H9 (cell line): Measurements from ENCODE around the gene PIM3. TPM values are rescaled to one million over a fixed set of nuclear protein-coding genes. Genes with fewer than 3 reads are reported as not detected.
A peak's percentile ranks its signal among the peaks of the same experiment; 100 is the strongest.

Experiments used
- DNase-seq: peaks from one replicate; pipeline ENCODE4 v3.0.0-alpha.2; 2017
- H2AFZ ChIP-seq: one replicate; pipeline ENCODE4 v1.6.1; 2013; ENCODE audit warnings: mild to moderate bottlenecking, low read length, control low read depth, moderate library complexity
- H2AK5ac ChIP-seq: 2 replicates; pipeline ENCODE4 v1.6.1; 2013; ENCODE audit warnings: low read length, control low read depth, mixed read lengths; ENCODE audit not compliant: insufficient read length
- H2BK120ac ChIP-seq: one replicate; pipeline ENCODE4 v1.6.1; 2013; ENCODE audit warnings: low read depth, mild to moderate bottlenecking, low read length, control low read depth, inconsistent platforms; ENCODE audit not compliant: poor library complexity, severe bottlenecking
- H2BK12ac ChIP-seq: 2 replicates; pipeline ENCODE4 v1.6.1; 2013; ENCODE audit warnings: low read length, control low read depth, mixed read lengths, low read depth; ENCODE audit not compliant: insufficient read length
- H2BK15ac ChIP-seq: 2 replicates; pipeline ENCODE4 v1.6.1; 2013; ENCODE audit warnings: low read depth, low read length, control low read depth
- H2BK20ac ChIP-seq: one replicate; pipeline ENCODE4 v1.6.1; 2013; ENCODE audit warnings: low read depth, mild to moderate bottlenecking, low read length, control low read depth, inconsistent platforms; ENCODE audit not compliant: poor library complexity, severe bottlenecking
- H2BK5ac ChIP-seq: 2 replicates; pipeline ENCODE4 v1.6.1; 2013; ENCODE audit warnings: low read length, control low read depth, mixed read lengths; ENCODE audit not compliant: insufficient read length
- H3K14ac ChIP-seq: 2 replicates; pipeline ENCODE4 v1.6.1; 2013; ENCODE audit warnings: low read length, control low read depth; ENCODE audit not compliant: insufficient read depth
- H3K18ac ChIP-seq: 2 replicates; pipeline ENCODE4 v1.6.1; 2013; ENCODE audit warnings: low read depth, mild to moderate bottlenecking, mixed read lengths, low read length, control low read depth; ENCODE audit not compliant: insufficient read length
- H3K23ac ChIP-seq: 2 replicates; pipeline ENCODE4 v1.6.1; 2013; ENCODE audit warnings: low read length, control low read depth, mixed read lengths, low read depth; ENCODE audit not compliant: insufficient read length
- H3K23me2 ChIP-seq: 2 replicates; pipeline ENCODE4 v1.6.1; 2013; ENCODE audit warnings: low read depth, mild to moderate bottlenecking, mixed read lengths, low read length, control low read depth; ENCODE audit not compliant: insufficient read length, poor library complexity, severe bottlenecking
- H3K27ac ChIP-seq: 2 replicates; pipeline ENCODE4 v1.5.1; 2013; ENCODE audit warnings: low read length, control low read depth, mixed read lengths, low read depth; ENCODE audit not compliant: insufficient read length
- H3K27me3 ChIP-seq: 2 replicates; pipeline ENCODE4 v1.6.1; 2013; ENCODE audit warnings: low read length, control low read depth, inconsistent platforms; ENCODE audit not compliant: insufficient read depth
- H3K4ac ChIP-seq: 2 replicates; pipeline ENCODE4 v1.6.1; 2013; ENCODE audit warnings: low read depth, mild to moderate bottlenecking, control low read depth, inconsistent platforms, low read length, moderate library complexity
- H3K4me1 ChIP-seq: 2 replicates; pipeline ENCODE4 v1.6.1; 2013; ENCODE audit warnings: low read length, control low read depth, inconsistent platforms; ENCODE audit not compliant: insufficient read depth
- H3K4me2 ChIP-seq: 2 replicates; pipeline ENCODE4 v1.6.1; 2013; ENCODE audit warnings: low read length, control low read depth, mixed read lengths; ENCODE audit not compliant: insufficient read length, insufficient read depth
- H3K56ac ChIP-seq: 2 replicates; pipeline ENCODE4 v1.6.1; 2013; ENCODE audit warnings: low read depth, mild to moderate bottlenecking, mixed read lengths, low read length, control low read depth; ENCODE audit not compliant: insufficient read length
- H3K79me1 ChIP-seq: 2 replicates; pipeline ENCODE4 v1.6.1; 2013; ENCODE audit warnings: low read depth, mild to moderate bottlenecking, moderate library complexity, low read length, control low read depth, inconsistent platforms; ENCODE audit not compliant: insufficient read depth, poor library complexity, severe bottlenecking
- H3K79me2 ChIP-seq: 2 replicates; pipeline ENCODE4 v1.6.1; 2013; ENCODE audit warnings: low read length, control low read depth, inconsistent platforms; ENCODE audit not compliant: insufficient read depth
- H3K9ac ChIP-seq: 2 replicates; pipeline ENCODE4 v1.6.1; 2013; ENCODE audit warnings: low read length, control low read depth, mixed read lengths; ENCODE audit not compliant: insufficient read length; ENCODE audit errors: extremely low read depth
- H3K9me3 ChIP-seq: one replicate; pipeline ENCODE4 v1.6.1; 2013; ENCODE audit warnings: low read depth, low read length, inconsistent platforms; ENCODE audit not compliant: control insufficient read depth
- H3T11ph ChIP-seq: one replicate; pipeline ENCODE4 v1.6.1; 2013; ENCODE audit warnings: mild to moderate bottlenecking, low read length, control low read depth, inconsistent platforms
- H4K20me1 ChIP-seq: one replicate; pipeline ENCODE4 v1.6.1; 2013; ENCODE audit not compliant: control insufficient read depth, insufficient read length, insufficient read depth
- H4K5ac ChIP-seq: 2 replicates; pipeline ENCODE4 v1.6.1; 2013; ENCODE audit warnings: low read depth, mild to moderate bottlenecking, mixed read lengths, low read length, control low read depth; ENCODE audit not compliant: insufficient read length
- H4K8ac ChIP-seq: replicated peaks from 2 replicates; pipeline ENCODE4 v1.6.1; 2013; ENCODE audit warnings: low read length, control low read depth, mixed read lengths, low read depth; ENCODE audit not compliant: insufficient read length
- H4K91ac ChIP-seq: 2 replicates; pipeline ENCODE4 v1.6.1; 2013; ENCODE audit warnings: low read depth, mild to moderate bottlenecking, moderate library complexity, mixed read lengths, low read length, control low read depth; ENCODE audit not compliant: insufficient read length
- H3K27ac Mint-ChIP-seq, 3 experiments: 2 replicates in 2 of 3; 3 replicates in 1 of 3; pipeline ENCODE4 v1.8.0; 2020 to 2021; ENCODE audit warnings: mixed read lengths in 3 of 3, mild to moderate bottlenecking in 1 of 3, moderate library complexity in 1 of 3
- H3K27me3 Mint-ChIP-seq: 2 replicates; pipeline ENCODE4 v1.8.0; 2021; ENCODE audit warnings: low read depth, mild to moderate bottlenecking, moderate library complexity, mixed read lengths
- H3K36me3 Mint-ChIP-seq, 3 experiments: 2 replicates in 2 of 3; 3 replicates in 1 of 3; pipeline ENCODE4 v1.8.0; 2020 to 2021; ENCODE audit warnings: low read depth in 3 of 3, mixed read lengths in 3 of 3; ENCODE audit not compliant: insufficient read depth in 1 of 3
- H3K4me1 Mint-ChIP-seq, 2 experiments: 2 replicates each; pipeline ENCODE4 v1.8.0; 2020; ENCODE audit warnings: mixed read lengths in 2 of 2
- H3K4me3 Mint-ChIP-seq, 2 experiments: 2 replicates in 1 of 2; 3 replicates in 1 of 2; pipeline ENCODE4 v1.8.0; 2020 to 2021; ENCODE audit warnings: mild to moderate bottlenecking in 2 of 2, mixed read lengths in 2 of 2, moderate library complexity in 1 of 2
- H3K9me3 Mint-ChIP-seq, 2 experiments: 2 replicates in 1 of 2; 3 replicates in 1 of 2; pipeline ENCODE4 v1.8.0; 2020; ENCODE audit warnings: mild to moderate bottlenecking in 2 of 2, mixed read lengths in 2 of 2, moderate library complexity in 1 of 2
- CTCF ChIP-seq: fragments of 200-600 bp; sonication (generic); conservative IDR thresholded peaks from 3 replicates; pipeline ENCODE4 v1.8.0; 2021; ENCODE audit warnings: antibody characterized with exemption, mild to moderate bottlenecking
- WGBS: extraction: QIAGEN DNeasy Blood & Tissue Kit; methylation state at CpG from one replicate; pipeline ENCODE4 v1.1.7; 2013; ENCODE audit warnings: missing lambda C conversion rate, low lambda C conversion rate, mixed read lengths; ENCODE audit not compliant: insufficient read length; ENCODE audit errors: extremely low coverage; 5-methylcytosine and 5-hydroxymethylcytosine counted together
- total RNA-seq: library from RNA; stranded (reverse); gene quantifications from 2 replicates; pipeline ENCODE4 v1.2.1, GENCODE V29; 2021

PIM3 gene
- total RNA-seq, 1 experiment from 2014 or later: 43.4 TPM

DNA sequence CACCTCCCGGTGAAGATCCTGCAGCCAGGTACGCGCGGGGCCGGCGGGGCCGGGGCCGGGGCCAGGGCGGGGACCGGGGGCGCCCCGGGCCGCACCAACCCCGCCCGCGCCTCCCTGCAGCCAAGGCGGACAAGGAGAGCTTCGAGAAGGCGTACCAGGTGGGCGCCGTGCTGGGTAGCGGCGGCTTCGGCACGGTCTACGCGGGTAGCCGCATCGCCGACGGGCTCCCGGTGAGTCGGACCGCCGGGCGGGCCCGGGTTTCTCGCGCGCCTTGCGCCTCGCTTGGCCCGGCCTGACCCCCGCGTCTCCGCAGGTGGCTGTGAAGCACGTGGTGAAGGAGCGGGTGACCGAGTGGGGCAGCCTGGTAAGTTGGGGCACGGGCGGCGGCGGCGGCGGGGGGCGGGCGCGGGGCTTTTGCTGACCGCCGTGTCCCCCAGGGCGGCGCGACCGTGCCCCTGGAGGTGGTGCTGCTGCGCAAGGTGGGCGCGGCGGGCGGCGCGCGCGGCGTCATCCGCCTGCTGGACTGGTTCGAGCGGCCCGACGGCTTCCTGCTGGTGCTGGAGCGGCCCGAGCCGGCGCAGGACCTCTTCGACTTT is 531 bp downstream of the PIM3 start:
- no peak overlapping the region for H3K23ac ChIP-seq
- H3K4me1 ChIP-seq: no peaks in the 10 kb centered on the region
- no peak overlapping the region for H2AFZ ChIP-seq
- no peak overlapping the region for H4K8ac ChIP-seq
- peaks cover 6% of the 10 kb centered on the region for H3K79me1 ChIP-seq
- no peak for TF ChIP-seq CTCF
- peak overlapping the region; percentile 74; the same call in 1 of the 2 replicates for H3K14ac ChIP-seq
- no peak overlapping the region for H3K4ac ChIP-seq
- no peak overlapping the region for H3K27ac Mint-ChIP-seq
- peaks cover 2 to 10% of the 10 kb centered on the region in 2 experiments; a peak in 2 of 4 replicates for H3K4me1 Mint-ChIP-seq
- H2BK5ac ChIP-seq: no peak overlapping the region
- H3K9me3 ChIP-seq: no peaks in the 10 kb centered on the region
- peak overlapping the region; percentile 84 to 88 for H3K4me3 Mint-ChIP-seq
- H3K9me3 Mint-ChIP-seq: no peaks in the 10 kb centered on the region
- H3K27ac ChIP-seq: no peak overlapping the region
- no peak overlapping the region for H2BK120ac ChIP-seq
- H4K5ac ChIP-seq: no peak overlapping the region
- H3K36me3 Mint-ChIP-seq: peaks cover 8 to 17% (median 14%) of the 10 kb centered on the region in 3 experiments; a peak in 6 of 7 replicates
- H3K27me3 Mint-ChIP-seq: peaks cover 4% of the 10 kb centered on the region
- no peaks in the 10 kb centered on the region for H3K27me3 ChIP-seq
- H2BK15ac ChIP-seq: no peak overlapping the region
- H3K23me2 ChIP-seq: no peaks in the 10 kb centered on the region
- H3K18ac ChIP-seq: peak overlapping the region; percentile 37
- H3T11ph ChIP-seq: no peak overlapping the region
- no CpG with 5 or more reads among the region's 84 CpGs for WGBS
- peak overlapping the region; percentile 54 for H3K4me2 ChIP-seq
- no peak overlapping the region for H2BK12ac ChIP-seq
- no peak overlapping the region for H2BK20ac ChIP-seq
- H2AK5ac ChIP-seq: no peak overlapping the region
- H3K79me2 ChIP-seq: peaks cover 3% of the 10 kb centered on the region; the same call in 1 of the 2 replicates
- H3K56ac ChIP-seq: no peak overlapping the region
- DNase-seq: no peak
- no peaks in the 10 kb centered on the region for H4K20me1 ChIP-seq
- H3K9ac ChIP-seq: peak overlapping the region; percentile 77
- H4K91ac ChIP-seq: no peak overlapping the region
